ENCODE measurements around the gene TMEM163. TPM values are rescaled to one million over a fixed set of nuclear protein-coding genes. Genes with fewer than 3 reads are reported as not detected.
"Not testable (repeated sequence)": the region's sequence is repeated elsewhere in the genome, so short reads cannot be mapped to it uniquely, and the experiment has no call there.

TMEM163 gene
- total RNA-seq, 1 experiment from 2014 or later: not detected

- not testable (repeated sequence) for DNase-seq (ENCODE audit: low spot score)
Observed at GRCh38 chr2:134723742-134724141, 4.9 kb upstream of the TMEM163 start.

DNA sequence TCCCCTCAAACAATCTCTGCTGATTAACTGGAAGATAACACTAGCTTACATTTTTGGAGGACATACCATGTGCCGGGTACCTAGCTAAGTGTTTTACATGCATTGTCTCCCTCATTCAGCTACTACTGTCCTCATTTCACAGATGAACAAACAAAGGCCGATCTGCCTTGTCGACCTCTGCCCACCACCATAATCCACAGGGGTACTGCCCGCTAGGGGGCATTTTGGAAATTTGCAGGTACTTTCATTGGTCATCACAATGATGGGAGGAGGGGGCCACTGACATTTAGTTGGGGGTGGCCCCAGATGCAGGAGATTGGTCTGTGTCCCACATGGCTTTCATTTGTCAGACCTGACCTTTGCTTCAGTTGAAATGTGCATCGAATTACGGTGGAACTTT lies 3.9 kb upstream of the TMEM163 start:
- no peak for DNase-seq (ENCODE audit: low spot score)

DNA sequence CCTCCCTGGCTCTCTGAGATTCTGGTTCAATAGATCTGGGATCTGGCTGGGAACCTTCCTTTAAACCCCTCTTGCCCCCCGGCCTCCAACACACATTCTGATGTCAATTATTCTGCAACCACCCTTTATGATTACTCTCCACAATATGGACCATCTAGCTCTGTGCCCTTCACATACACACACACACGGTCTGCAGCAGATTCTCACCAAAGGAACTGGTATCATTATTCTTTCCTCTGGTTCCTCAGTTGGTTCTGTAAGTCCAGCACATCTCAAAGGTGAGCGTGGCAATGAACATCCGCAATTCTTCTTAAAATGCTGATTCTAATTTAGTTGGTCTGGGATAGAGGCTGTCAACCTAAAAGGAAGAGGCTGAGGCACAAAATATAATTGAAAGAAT lies 2.8 kb upstream of the TMEM163 start:
- DNase-seq (ENCODE audit: low spot score): no peak

- no peak for DNase-seq (ENCODE audit: low spot score)
Observed at GRCh38 chr2:134718023-134718816, 580 bp downstream of the TMEM163 start.

DNA sequence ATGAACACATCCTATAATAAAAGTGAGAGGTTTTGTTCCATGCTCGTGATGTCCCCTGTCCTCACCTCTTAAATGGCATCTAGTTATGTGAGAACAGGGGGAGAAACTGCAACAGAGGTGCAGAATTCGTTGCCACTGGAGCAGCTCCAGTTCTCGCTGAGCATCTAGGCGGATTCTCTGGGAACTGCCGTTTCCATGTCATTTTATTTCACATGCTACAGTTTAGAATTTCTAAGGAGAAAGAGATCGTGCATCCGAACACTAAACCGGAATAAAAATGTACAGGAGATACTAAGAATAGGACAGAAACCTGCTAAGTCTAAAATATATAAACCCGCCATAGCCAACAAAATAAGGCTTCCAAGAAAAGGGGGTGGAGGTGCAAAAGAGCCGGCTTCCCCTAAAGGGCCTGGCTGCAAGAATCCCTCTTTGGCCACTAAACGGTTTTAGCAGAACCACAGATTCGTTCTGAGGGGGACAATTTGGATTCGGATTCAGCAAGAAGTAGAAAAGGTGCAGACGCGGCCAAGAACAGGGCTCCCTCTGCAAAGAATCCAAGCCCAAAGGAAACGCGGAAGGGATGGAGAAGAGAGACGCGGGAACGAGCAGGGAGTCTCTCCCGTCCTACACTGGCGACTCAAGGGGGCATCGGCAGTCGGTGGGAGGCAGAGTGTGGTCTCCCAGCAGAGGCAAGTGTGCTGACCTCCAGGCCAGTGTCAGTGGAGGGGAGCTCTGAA lies 1.3 kb downstream of the TMEM163 start:
- DNase-seq (ENCODE audit: low spot score): no peak

DNA sequence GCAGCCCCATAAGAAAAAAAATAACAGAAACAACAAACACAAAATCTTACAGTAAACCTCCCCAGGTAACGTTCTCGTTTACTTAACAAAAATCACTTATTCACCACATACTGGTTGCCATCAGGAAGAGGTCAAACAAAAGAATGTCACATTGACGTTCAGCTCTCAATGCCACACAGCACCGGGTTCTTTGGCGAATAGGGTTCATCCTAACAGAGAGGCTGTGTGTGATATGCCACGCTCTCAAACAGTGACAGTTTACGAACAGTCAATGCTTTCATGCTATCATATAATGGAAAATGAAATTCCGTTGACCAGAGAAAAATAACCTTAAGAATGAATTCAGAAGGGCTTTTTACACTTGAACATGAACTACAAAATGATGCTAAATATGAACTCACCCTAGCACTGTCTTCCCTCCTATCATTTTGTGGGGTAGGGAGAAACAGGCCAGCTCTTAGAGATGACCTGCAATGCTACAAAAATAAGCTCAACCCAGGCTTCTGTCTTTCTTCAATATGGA lies 2.0 kb downstream of the TMEM163 start:
- no peak for DNase-seq (ENCODE audit: low spot score)

- DNase-seq (ENCODE audit: low spot score): no peak
Observed at GRCh38 chr2:134715932-134716643, 2.7 kb downstream of the TMEM163 start.

DNA sequence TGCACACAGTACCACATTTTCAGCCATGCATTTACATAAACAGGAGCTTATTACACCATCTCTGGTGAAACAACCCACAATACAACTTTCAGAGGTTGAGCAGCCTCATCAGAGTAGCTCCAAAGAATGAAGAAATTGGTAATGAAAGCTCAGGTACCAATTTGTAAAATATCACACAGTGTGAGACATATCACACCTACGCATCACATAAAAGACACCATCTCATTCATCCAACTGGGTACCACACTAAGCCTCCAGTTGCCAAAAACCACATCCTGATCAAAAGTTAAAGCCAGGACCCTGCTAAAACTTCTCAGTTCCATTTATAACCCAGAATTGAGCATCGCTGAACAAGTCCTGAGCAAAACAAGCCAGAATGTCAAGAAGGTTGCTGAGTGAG lies 4.6 kb downstream of the TMEM163 start:
- no peak for DNase-seq (ENCODE audit: low spot score)

GRCh38 chr2:134713606-134714005 lies 5.2 kb downstream of the TMEM163 start:
- no peak for DNase-seq (ENCODE audit: low spot score)

- no peak for DNase-seq (ENCODE audit: low spot score)
Observed at GRCh38 chr2:134713176-134713575, 5.6 kb downstream of the TMEM163 start.

DNA sequence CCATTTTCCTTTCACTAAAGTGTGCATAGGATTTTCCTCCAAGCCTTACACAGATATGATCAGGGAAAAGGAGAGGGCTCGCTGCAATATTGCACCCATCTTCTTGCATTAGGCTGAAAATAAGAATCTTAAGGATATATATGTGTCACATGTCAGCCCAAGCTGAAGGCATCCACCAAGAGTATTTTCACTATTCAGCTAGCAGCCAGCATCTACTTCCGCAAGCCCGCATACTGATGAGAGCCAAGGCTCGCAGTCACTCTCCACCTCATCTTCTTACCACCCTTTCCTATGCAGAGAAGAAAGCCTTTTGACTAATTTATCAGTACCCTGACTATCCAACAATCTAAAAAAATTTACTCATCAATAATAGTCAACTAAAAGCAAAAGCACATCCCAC lies 6.1 kb downstream of the TMEM163 start:
- DNase-seq (ENCODE audit: low spot score): no peak

DNA sequence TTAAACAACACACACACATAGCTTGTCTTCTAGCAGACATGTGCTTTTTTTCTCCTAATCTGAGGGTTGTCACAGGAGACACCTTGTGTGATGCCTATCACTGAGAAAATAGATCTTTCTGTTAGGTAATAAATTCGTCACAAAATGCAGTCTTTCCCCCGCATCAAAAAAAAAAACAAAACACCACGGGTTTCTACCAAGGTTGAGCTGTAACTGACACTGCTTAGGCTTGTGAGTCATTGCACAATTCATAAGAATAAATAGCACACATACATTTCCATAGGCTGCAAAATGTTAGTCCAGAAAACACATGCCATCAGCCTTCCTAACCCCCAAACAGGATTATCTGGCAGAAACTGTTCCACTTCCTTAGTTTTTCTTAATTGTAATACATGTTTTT lies 6.5 kb downstream of the TMEM163 start:
- DNase-seq (ENCODE audit: low spot score): no peak

DNA sequence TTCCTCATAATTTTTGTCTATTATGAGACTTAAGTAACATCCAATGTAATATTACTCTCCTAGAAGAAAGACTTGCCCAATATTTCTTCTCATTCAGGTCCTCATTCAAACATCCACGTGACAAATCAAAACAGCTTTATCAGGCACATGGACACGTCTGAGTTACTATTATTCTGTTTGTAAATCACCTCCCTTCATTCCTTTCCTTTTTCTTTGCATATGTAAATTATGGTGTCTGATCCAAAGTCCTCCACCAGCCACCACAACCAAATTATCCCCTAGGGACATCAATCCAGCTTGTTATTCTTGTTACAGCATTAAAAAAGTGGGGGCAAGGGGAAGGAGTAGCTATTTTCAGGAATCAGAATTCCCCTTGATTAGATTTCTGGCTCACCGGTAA lies 7.1 kb downstream of the TMEM163 start:
- DNase-seq (ENCODE audit: low spot score): no peak

GRCh38 chr2:134707330-134707676 lies 11.5 kb downstream of the TMEM163 start:
- no peak for DNase-seq (ENCODE audit: low spot score)

DNA sequence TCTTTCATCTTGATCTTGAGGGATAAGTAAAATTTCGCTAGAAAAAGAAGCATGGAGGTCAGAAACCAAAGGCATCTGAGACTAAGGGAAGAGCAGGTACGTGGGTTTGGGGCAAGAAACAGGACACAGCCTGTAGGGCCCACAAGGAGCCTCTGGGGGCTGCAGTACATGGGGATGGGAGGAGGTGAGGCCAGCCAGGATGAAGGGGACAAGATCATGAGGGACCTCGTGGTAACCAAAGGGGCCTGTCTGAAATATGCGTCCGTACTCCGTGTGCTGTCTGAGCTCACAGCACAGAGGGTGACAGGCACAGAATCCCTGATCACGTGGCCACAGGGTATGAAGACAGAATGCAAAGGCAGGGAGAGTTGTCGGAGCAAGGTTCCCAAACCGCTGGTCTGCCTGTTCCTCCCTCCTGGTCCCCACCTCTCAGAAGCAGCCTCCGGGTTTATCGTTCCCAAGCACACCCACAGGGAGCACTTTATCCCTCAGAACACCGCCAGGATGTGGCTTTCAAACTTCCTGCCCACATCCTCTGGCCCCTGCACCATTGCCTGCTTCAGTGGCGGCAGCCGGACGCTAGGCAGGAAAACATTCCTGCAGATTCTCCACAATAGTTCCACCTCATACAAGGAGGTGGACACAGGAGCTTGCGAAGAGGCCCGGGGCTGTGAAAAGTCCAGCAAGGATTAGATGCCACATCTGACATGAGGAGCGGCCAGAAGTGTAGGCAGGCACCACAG lies 12.0 kb downstream of the TMEM163 start:
- no peak for DNase-seq (ENCODE audit: low spot score)

GRCh38 chr2:134705861-134706586 lies 12.8 kb downstream of the TMEM163 start:
- DNase-seq (ENCODE audit: low spot score): no peak

GRCh38 chr2:134704173-134704572 lies 14.6 kb downstream of the TMEM163 start:
- DNase-seq (ENCODE audit: low spot score): no peak

DNA sequence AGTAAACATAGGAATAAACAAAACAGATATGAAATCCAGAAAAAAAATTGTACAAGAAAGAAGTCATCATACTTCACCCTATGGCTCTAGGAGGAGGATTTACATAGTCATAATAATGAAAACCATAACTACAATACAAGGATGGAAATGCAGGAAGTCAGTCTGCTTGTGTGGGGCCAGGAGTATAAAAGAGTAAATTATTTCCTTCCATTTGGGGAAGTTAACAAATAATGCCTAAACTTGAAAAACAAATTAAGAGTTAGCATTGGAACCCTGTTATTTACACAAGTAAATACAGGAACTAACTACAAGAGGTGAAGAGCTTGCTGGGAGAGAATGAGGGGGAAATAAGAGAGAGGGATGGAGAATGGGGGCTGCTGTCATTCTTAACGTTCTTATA lies 15.4 kb downstream of the TMEM163 start:
- no peak for DNase-seq (ENCODE audit: low spot score)

DNA sequence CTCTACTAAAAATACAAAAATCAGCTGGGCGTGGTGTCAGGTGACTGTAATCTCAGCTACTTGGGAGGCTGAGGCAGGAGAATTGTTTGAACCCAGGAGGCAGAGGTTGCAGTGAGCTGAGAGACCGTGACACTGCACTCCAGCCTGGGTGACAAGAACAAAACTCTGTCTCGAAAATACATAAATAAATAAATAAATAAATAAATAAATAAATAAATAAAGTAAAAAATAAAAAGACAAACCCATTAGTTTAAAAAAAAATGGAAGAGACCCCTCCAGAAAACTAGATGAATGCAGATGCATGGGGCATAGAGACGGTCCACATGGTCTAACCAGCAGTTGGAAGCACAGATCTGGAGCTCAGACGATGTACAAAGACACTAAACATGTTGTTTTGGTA lies 18.1 kb downstream of the TMEM163 start:
- no peak for DNase-seq (ENCODE audit: low spot score)

GRCh38 chr2:134694411-134694810 lies 24.4 kb downstream of the TMEM163 start:
- DNase-seq (ENCODE audit: low spot score): no peak

Measured in HT-29 (cell line).